PFSK-1 (cell line): ENCODE results near the gene SYNE1.

Experiments used
- POLR2AphosphoS5 ChIP-seq: IDR thresholded peaks from 2 replicates; pipeline ENCODE4 v1.6.1; 2012; ENCODE audit warnings: low read depth, mild to moderate bottlenecking, control low read depth, low read length, moderate library complexity
- SIN3A ChIP-seq: IDR thresholded peaks from 2 replicates; pipeline ENCODE4 v1.6.1; 2012; ENCODE audit warnings: mild to moderate bottlenecking, low read length, moderate library complexity, borderline replicate concordance; ENCODE audit not compliant: insufficient read depth
- TAF1 ChIP-seq: IDR thresholded peaks from 2 replicates; pipeline ENCODE4 v1.6.1; 2012; ENCODE audit warnings: low read length, control low read depth, borderline replicate concordance; ENCODE audit not compliant: insufficient read depth
- TF ChIP-seq, protein P1 (sequence below), 2 experiments: IDR thresholded peaks; 2 replicates each; pipeline versions ENCODE4 v1.6.1 to v1.8.0; 2011 to 2012; ENCODE audit warnings: low read depth in 2 of 2, low read length in 2 of 2, control low read depth in 1 of 2, inconsistent platforms in 1 of 2, mild to moderate bottlenecking in 1 of 2, moderate library complexity in 1 of 2; ENCODE audit not compliant: insufficient read depth in 1 of 2

DNA sequence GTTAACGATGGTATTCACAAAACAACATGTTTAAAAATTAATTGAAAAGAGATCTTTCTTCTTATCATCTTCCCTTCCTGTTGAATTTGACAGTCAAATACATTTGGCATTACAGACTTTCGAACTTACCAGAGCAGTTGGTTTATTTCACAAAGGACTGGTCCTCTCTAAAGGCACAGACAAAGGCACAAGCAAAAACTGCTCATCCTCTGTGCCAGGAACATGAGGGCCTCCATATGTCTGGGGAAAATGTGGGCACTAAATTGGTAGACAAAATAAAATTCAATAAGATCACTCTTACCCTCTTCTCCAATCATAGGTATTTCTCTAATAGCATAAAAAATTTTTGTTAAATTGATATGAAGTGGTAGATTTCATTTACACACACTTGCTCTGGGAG, 40.4 kb downstream of the SYNE1 start:
- TF ChIP-seq TAF1 (no peak), POLR2AphosphoS5 (no peak), SIN3A (no peak)
- TF ChIP-seq, protein P1, sequence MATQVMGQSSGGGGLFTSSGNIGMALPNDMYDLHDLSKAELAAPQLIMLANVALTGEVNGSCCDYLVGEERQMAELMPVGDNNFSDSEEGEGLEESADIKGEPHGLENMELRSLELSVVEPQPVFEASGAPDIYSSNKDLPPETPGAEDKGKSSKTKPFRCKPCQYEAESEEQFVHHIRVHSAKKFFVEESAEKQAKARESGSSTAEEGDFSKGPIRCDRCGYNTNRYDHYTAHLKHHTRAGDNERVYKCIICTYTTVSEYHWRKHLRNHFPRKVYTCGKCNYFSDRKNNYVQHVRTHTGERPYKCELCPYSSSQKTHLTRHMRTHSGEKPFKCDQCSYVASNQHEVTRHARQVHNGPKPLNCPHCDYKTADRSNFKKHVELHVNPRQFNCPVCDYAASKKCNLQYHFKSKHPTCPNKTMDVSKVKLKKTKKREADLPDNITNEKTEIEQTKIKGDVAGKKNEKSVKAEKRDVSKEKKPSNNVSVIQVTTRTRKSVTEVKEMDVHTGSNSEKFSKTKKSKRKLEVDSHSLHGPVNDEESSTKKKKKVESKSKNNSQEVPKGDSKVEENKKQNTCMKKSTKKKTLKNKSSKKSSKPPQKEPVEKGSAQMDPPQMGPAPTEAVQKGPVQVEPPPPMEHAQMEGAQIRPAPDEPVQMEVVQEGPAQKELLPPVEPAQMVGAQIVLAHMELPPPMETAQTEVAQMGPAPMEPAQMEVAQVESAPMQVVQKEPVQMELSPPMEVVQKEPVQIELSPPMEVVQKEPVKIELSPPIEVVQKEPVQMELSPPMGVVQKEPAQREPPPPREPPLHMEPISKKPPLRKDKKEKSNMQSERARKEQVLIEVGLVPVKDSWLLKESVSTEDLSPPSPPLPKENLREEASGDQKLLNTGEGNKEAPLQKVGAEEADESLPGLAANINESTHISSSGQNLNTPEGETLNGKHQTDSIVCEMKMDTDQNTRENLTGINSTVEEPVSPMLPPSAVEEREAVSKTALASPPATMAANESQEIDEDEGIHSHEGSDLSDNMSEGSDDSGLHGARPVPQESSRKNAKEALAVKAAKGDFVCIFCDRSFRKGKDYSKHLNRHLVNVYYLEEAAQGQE (IDR thresholded peaks at IDR 0.05; ENCODE audit: insufficient read depth in 1 of 2, low read depth in 2 of 2, low read length in 2 of 2), result no peak
